ENCODE results near the gene JAG2.

JAG2 gene

DNA sequence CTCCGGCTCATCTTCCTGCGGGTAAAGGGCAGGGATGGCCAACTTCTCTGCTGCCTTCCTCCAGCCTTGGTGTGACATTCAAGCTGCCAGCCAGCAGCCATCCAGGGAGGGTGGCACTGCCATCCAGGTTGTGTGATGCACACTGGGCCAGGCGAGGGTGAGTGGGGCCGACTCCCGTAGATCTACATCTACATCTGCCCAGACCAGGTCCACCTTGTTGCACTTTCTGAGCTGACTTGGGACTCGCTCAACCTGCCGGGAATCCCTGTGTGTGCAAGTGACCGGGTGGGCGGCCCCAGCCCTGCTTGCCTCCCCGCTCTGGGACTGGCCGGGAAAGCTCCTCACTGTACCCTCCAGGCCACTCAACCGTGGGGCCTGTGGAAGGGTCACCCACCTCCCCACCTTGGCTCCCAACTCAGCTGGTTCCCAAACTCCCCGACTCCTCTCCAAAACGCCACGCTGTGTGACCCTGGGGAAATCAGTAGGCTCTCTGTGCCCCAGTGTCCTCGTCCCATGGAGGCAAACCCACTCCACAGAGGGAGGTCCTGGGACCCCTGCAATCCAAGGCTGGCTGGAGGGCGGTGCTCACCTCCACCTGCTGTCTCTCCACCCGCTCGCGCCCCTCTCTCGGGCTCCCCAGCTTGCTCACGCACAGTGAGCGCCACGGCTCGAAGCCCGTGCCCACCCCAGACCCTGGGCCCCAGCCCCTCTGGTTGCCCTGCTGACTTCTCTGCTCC is 14.7 kb downstream of the JAG2 start (continued):
- TF ChIP-seq, protein P1, sequence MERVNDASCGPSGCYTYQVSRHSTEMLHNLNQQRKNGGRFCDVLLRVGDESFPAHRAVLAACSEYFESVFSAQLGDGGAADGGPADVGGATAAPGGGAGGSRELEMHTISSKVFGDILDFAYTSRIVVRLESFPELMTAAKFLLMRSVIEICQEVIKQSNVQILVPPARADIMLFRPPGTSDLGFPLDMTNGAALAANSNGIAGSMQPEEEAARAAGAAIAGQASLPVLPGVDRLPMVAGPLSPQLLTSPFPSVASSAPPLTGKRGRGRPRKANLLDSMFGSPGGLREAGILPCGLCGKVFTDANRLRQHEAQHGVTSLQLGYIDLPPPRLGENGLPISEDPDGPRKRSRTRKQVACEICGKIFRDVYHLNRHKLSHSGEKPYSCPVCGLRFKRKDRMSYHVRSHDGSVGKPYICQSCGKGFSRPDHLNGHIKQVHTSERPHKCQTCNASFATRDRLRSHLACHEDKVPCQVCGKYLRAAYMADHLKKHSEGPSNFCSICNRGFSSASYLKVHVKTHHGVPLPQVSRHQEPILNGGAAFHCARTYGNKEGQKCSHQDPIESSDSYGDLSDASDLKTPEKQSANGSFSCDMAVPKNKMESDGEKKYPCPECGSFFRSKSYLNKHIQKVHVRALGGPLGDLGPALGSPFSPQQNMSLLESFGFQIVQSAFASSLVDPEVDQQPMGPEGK (tag by site-specific recombination; IDR thresholded peaks at IDR 0.05) = 0 out of 2 replicates have a peak, but pooled peaks have one; percentile 32
- 0 out of 2 replicates have a peak, but pooled peaks have one; percentile 30 for TF ChIP-seq SCRT2 (tag by site-specific recombination; IDR thresholded peaks at IDR 0.05)
- TF ChIP-seq, protein P2, sequence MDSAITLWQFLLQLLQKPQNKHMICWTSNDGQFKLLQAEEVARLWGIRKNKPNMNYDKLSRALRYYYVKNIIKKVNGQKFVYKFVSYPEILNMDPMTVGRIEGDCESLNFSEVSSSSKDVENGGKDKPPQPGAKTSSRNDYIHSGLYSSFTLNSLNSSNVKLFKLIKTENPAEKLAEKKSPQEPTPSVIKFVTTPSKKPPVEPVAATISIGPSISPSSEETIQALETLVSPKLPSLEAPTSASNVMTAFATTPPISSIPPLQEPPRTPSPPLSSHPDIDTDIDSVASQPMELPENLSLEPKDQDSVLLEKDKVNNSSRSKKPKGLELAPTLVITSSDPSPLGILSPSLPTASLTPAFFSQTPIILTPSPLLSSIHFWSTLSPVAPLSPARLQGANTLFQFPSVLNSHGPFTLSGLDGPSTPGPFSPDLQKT (IDR thresholded peaks at IDR 0.05; ENCODE audit: borderline replicate concordance, low read depth, low read length) = no peak
- TF ChIP-seq HOXC10 (CRISPR knock-in tag; IDR thresholded peaks at IDR 0.05) = no peak
- TF ChIP-seq KLF7 (tag by site-specific recombination; IDR thresholded peaks at IDR 0.05; ENCODE audit: borderline replicate concordance) = no peak

DNA sequence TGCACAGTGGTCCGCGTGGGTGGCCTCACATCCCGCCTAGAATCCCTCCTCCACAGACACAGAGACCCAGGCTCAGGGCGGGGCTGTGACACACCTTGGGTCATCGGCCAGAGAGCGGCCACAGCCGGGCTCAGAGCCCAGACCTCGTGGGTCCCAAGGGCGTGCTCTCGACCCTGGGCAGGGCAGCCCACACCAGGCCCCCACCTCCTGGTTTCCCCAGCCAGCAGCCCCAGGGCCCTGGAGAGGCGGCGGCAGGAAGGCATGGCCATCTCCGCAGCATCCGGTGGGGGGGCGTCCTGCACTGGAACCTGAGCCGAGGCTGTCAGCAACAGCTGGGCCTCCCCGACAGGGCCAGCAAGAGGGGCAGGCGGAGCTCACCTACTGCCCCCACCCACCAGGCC is 15.2 kb downstream of the JAG2 start:
- CTCF ChIA-PET = no interaction called here

DNA sequence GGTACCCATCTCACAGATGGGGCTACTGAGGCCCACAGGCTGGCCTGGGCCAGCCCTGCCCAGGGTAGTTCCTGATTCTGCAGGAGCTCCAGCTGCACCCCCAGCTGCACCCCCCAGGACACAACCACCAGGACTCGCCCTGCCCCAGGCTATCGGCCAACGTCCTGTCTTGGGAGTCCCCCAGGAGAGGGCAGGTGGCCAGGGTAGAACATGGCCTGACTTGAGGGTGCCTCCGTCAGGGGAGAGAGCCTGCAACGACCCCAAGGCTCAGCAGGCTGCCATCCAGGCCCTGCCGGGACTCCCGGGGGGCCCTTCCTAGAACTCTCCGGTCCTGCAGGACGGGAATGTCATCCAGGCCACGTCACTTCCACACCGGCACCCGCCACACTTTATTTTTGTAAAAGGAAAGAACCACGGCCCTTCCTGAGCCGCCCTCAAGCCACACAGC is 15.8 kb downstream of the JAG2 start:
- H3K4me1 ChIP-seq (ENCODE audit: control insufficient read depth, insufficient read depth, low read length) = no peaks in the 10 kb centered on the region
- no peaks in the 10 kb centered on the region for H3K9me3 ChIP-seq (ENCODE audit: control insufficient read depth, insufficient read depth, low read depth, low read length)
- TF ChIP-seq ZNF561 (tag by site-specific recombination; IDR thresholded peaks at IDR 0.05; ENCODE audit: borderline replicate concordance) (no peak), KLF8 (tag by site-specific recombination; IDR thresholded peaks at IDR 0.05) (peak; percentile 20; the same call in 1 of the 2 replicates)
- POLR2A ChIA-PET = no interaction called here
- H3K27ac ChIP-seq (ENCODE audit: extremely low read depth, low read depth, low read length) = no peak overlapping the region
- H3K4me3 ChIP-seq (ENCODE audit: low read depth, low read length) = no peak overlapping the region
- peaks cover 0 to 70% of the 10 kb centered on the region in 2 experiments; a peak in 1 of 3 replicates for H3K36me3 ChIP-seq (ENCODE audit: control insufficient read depth in 2 of 2, insufficient read depth in 1 of 2, low read length in 2 of 2)
- CTCF ChIA-PET = no interaction called here

More for the DNA sequence above, 15.2 kb downstream of the JAG2 start:
- TF ChIP-seq GLIS2 (tag by site-specific recombination; IDR thresholded peaks at IDR 0.05) = peak; percentile 47; the same call in 1 of the 2 replicates
- peak; percentile 50; the same call in 1 of the 2 replicates for TF ChIP-seq ZNF600 (tag by site-specific recombination; IDR thresholded peaks at IDR 0.05)
- 0 out of 2 replicates have a peak, but pooled peaks have one; percentile 9 for TF ChIP-seq KLF8 (tag by site-specific recombination; IDR thresholded peaks at IDR 0.05)
- no peak for TF ChIP-seq ZNF843 (tag by site-specific recombination; IDR thresholded peaks at IDR 0.05)
- Histone ChIP-seq H3K4me3 (ENCODE audit: low read depth, low read length) (no peak overlapping the region), H3K36me3 (ENCODE audit: control insufficient read depth in 2 of 2, insufficient read depth in 1 of 2, low read length in 2 of 2) (peaks cover 0 to 68% of the 10 kb centered on the region in 2 experiments; a peak in 1 of 3 replicates), H3K4me1 (ENCODE audit: control insufficient read depth, insufficient read depth, low read length) (no peaks in the 10 kb centered on the region), H3K9me3 (ENCODE audit: control insufficient read depth, insufficient read depth, low read depth, low read length) (no peaks in the 10 kb centered on the region), H3K27ac (ENCODE audit: extremely low read depth, low read depth, low read length) (no peak overlapping the region)
- POLR2A ChIA-PET = no interaction called here

DNA sequence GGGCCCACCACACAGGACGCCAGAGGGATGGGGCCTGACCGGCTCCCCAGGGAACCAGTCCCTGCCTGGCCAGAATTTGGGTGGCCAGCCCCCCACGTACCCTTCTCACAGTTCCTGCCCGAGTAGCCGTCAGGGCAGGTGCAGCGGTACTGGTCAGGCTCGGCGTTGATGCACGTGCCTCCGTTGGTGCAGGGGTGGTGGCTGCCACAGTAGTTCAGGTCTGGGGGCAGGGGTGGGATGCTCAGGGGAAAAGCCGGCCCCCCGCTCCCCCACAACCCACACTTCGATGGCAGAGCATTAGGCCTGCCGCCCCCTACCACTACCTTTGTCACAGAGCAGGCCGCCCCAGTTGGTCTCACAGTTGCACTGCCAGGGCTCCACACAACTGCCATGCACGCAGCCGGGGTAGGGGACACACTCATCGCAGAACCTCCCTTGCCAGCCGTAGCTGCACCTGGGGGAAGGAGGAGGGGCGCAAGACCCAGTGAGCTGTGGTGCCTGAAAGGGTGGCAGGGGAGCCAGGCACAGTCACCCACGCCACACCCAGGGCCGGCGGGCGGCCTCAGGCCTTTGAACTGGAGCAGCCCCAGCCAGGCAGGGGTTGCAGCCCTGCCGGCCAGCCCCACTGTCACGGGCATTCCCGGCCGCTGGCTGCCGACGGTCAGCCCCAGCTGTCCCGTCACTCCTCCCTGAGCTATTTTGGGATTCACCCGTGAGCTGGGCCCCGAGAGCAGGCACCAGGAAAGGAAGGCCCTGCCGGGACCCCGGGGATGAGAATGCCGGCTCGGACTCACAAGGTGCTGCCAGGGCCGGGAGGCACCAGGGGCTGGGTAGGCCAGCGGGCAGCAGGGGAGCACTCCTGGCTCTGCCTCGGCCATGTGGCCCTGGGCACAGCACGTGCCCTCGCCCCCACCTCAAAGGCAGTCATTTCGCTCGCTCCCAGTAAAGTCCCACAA is 16.5 kb downstream of the JAG2 start:
- Histone ChIP-seq H3K27ac (ENCODE audit: extremely low read depth, low read depth, low read length) (no peak overlapping the region), H3K4me3 (ENCODE audit: low read depth, low read length) (no peak overlapping the region), H3K9me3 (ENCODE audit: control insufficient read depth, insufficient read depth, low read depth, low read length) (no peaks in the 10 kb centered on the region), H3K4me1 (ENCODE audit: control insufficient read depth, insufficient read depth, low read length) (no peaks in the 10 kb centered on the region), H3K36me3 (ENCODE audit: control insufficient read depth in 2 of 2, insufficient read depth in 1 of 2, low read length in 2 of 2) (peaks cover 0 to 65% of the 10 kb centered on the region in 2 experiments; a peak in 1 of 3 replicates)
- CTCF ChIA-PET = no interaction called here
- POLR2A ChIA-PET = no interaction called here
- TF ChIP-seq ZNF600 (tag by site-specific recombination; IDR thresholded peaks at IDR 0.05) (0 out of 2 replicates have a peak, but pooled peaks have one; percentile 25), ZNF19 (tag by site-specific recombination; IDR thresholded peaks at IDR 0.05; ENCODE audit: low read depth) (no peak)
- TF ChIP-seq, protein P3, sequence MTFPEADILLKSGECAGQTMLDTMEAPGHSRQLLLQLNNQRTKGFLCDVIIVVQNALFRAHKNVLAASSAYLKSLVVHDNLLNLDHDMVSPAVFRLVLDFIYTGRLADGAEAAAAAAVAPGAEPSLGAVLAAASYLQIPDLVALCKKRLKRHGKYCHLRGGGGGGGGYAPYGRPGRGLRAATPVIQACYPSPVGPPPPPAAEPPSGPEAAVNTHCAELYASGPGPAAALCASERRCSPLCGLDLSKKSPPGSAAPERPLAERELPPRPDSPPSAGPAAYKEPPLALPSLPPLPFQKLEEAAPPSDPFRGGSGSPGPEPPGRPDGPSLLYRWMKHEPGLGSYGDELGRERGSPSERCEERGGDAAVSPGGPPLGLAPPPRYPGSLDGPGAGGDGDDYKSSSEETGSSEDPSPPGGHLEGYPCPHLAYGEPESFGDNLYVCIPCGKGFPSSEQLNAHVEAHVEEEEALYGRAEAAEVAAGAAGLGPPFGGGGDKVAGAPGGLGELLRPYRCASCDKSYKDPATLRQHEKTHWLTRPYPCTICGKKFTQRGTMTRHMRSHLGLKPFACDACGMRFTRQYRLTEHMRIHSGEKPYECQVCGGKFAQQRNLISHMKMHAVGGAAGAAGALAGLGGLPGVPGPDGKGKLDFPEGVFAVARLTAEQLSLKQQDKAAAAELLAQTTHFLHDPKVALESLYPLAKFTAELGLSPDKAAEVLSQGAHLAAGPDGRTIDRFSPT (tag by site-specific recombination; IDR thresholded peaks at IDR 0.05) = 0 out of 2 replicates have a peak, but pooled peaks have one; percentile 15
